Mononuclear cell (primary cell): ENCODE results near the gene LTBP2. TPM values are rescaled to one million over a fixed set of nuclear protein-coding genes. Genes with fewer than 3 reads are reported as not detected.

Experiments used
- H3K27me3 ChIP-seq: 2 replicates; pipeline ENCODE4 v1.6.0; 2011; ENCODE audit warnings: low read length, control low read depth; ENCODE audit not compliant: insufficient read depth
- H3K4me1 ChIP-seq: 2 replicates; pipeline ENCODE4 v1.5.1; 2011; ENCODE audit warnings: mild to moderate bottlenecking, low read length, control low read depth; ENCODE audit not compliant: insufficient read depth
- H3K4me3 ChIP-seq: 2 replicates; pipeline ENCODE4 v1.5.1; 2011; ENCODE audit warnings: mild to moderate bottlenecking, low read length, moderate library complexity
- H3K9me3 ChIP-seq: 2 replicates; pipeline ENCODE4 v1.5.1; 2011; ENCODE audit warnings: low read depth, mild to moderate bottlenecking, control low read depth, low read length
- total RNA-seq: library from RNA; depleted of rRNA; stranded (reverse); fragments of >200 nt; gene quantifications from one replicate; pipeline ENCODE4 v1.2.3, GENCODE V29; 2012

LTBP2 gene
- 0.42 TPM for total RNA-seq

DNA sequence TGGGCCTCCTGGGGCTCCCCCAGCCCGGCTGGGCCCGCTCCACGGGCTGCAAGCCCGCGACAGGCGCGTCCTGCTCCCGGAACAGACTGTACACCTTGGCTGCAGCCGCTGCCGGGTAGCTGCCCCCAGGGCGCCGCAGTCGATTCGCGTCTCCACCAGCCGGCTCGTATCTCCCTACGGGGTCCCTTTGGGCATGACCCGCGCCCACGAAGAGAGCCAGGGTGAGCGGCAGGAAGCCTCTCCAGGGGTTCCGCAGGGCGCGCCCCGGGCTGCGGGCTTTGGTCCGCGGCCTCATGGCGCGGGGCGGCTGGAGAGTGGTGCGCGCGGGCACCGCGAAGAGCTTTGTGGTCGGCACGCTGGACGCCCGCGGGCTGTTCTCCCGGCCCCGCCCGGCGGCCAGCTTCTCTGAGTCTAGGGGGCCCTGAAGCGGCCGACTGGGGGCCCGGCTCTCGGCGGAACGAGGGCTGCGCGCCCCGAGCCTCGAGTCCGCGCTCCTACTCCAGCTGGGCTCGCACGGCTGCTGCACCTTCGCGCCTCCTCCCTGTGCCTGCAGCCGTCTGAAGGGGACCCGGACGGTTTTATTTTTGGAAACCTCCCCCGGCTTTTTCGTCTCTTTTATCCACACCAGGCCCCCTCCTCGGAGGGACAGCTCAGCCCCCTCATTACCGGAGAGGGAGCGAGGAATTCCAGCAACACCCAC is at the start of gene LTBP2:
LTBP2 (minus strand) TSS at position 588 of the 700 bp plus-strand sequence; CDS start at position 295, 293 bp downstream.
- Histone ChIP-seq H3K4me3 (peak within 1 kb of the TSS; percentile 51), H3K4me1 (peaks cover 47% of the 10 kb centered on the region), H3K9me3 (no peaks in the 10 kb centered on the region), H3K27me3 (peaks cover 14% of the 10 kb centered on the region)

DNA sequence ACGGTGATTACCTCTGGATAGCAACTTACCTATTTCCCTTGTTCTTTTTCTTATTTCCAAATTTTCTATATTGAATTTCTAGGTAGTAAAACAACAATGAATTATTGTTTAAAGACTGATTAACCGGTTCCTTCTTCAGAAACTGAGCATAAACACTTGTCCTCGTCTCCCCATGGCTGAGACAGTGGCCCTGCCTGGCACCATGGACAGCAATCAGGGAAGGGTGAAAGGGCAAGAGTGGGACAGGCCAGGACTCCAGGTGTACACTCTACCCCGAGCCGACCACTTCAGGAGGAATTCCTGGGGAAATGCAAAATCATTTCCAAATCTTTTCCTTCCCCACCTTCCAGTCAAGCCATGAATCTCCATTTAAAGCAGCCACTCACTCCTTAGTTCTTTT is 48.8 kb upstream of the LTBP2 start:
- H3K9me3 ChIP-seq, result no peaks in the 10 kb centered on the region

GRCh38 chr14:74660167-74660566 is 48.1 kb upstream of the LTBP2 start:
- Histone ChIP-seq H3K9me3 (no peaks in the 10 kb centered on the region), H3K4me1 (no peaks in the 10 kb centered on the region), H3K4me3 (no peak overlapping the region), H3K27me3 (no peaks in the 10 kb centered on the region)

More for the DNA sequence above, 48.8 kb upstream of the LTBP2 start:
- Histone ChIP-seq H3K4me1 (no peaks in the 10 kb centered on the region), H3K4me3 (no peak overlapping the region), H3K27me3 (no peaks in the 10 kb centered on the region)

DNA sequence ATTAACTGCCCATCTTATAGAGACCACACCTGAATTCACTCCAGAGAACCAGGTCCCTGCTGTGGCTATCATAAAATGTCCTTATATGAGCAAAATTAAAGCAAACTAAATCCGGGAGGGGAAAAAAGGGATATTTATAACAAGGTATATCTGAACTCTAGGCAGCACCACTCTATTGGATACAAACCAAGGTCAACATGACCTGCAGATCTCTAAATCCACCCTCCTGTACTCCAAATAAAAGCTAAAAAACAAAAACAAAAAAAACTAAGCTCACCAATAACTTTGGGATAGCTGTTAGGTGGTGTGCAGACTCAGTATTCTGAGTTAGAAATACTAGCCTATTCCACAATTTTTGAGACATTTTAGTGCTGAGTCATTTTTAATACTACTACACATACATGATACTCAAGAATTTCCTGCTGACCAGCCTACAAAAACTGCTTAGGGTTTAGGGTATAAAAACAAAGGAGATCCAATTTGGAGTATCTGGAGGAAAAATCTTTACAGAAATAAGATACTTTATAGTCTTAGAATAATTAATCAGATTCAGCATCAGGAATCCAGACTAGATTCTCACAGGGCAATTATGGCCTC is 46.6 kb upstream of the LTBP2 start:
- Histone ChIP-seq H3K27me3 (no peaks in the 10 kb centered on the region), H3K4me3 (no peak overlapping the region), H3K9me3 (no peaks in the 10 kb centered on the region), H3K4me1 (no peaks in the 10 kb centered on the region)

DNA sequence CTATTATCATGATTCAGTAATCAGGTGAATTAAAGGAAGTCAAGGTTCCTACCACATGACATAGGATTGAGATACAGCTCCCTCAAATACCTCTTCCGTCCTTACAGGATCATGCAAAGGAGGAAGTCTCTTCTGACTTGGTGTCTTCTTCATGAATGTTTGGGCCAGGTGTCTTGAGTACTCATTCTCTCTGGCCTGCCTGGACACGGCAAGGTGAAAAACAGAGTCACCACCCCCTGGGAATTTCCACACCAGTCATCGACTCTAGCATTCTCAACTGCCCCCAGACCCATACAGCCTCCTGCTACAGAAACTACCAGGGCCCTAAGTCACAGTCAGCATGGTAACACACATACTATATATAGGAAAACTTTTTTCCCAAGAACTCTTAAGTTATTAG is 44.9 kb upstream of the LTBP2 start:
- Histone ChIP-seq H3K27me3 (no peaks in the 10 kb centered on the region), H3K9me3 (no peaks in the 10 kb centered on the region), H3K4me1 (no peaks in the 10 kb centered on the region), H3K4me3 (no peak overlapping the region)

- peaks cover 7% of the 10 kb centered on the region for H3K4me1 ChIP-seq
- H3K9me3 ChIP-seq, result no peaks in the 10 kb centered on the region
- no peak overlapping the region for H3K4me3 ChIP-seq
- no peaks in the 10 kb centered on the region for H3K27me3 ChIP-seq
Measured at GRCh38 chr14:74655599-74656395, 43.8 kb upstream of the LTBP2 start.

DNA sequence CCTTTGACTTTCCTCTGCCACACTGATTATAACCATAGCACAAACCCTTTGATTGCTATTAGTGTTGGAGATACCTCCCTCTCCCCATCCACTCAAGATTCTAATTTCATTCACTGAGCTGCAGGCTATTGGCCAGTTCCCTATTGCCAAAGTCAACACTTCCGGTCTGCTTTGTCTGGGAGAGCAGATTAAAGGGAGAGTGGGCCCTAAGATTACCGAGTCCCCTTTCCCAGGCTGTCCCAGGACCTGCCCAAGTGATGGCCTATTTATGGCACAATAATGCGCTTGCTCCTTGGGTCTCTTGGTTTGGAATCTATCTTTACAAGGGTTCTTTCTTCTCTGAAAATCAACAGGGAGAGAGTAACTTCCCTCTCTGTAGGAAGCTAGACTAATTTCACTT is 42.9 kb upstream of the LTBP2 start:
- H3K4me3 ChIP-seq, result no peak overlapping the region
- peaks cover 8% of the 10 kb centered on the region for H3K4me1 ChIP-seq
- no peaks in the 10 kb centered on the region for H3K9me3 ChIP-seq
- no peaks in the 10 kb centered on the region for H3K27me3 ChIP-seq

- H3K4me1 ChIP-seq, result peaks cover 8% of the 10 kb centered on the region
- H3K27me3 ChIP-seq, result no peaks in the 10 kb centered on the region
- no peak overlapping the region for H3K4me3 ChIP-seq
- no peaks in the 10 kb centered on the region for H3K9me3 ChIP-seq
Measured at GRCh38 chr14:74653386-74654138, 41.5 kb upstream of the LTBP2 start.

- Histone ChIP-seq H3K4me3 (no peak overlapping the region), H3K27me3 (no peaks in the 10 kb centered on the region), H3K4me1 (peaks cover 8% of the 10 kb centered on the region), H3K9me3 (no peaks in the 10 kb centered on the region)
Measured at GRCh38 chr14:74652541-74652940, 40.5 kb upstream of the LTBP2 start.

DNA sequence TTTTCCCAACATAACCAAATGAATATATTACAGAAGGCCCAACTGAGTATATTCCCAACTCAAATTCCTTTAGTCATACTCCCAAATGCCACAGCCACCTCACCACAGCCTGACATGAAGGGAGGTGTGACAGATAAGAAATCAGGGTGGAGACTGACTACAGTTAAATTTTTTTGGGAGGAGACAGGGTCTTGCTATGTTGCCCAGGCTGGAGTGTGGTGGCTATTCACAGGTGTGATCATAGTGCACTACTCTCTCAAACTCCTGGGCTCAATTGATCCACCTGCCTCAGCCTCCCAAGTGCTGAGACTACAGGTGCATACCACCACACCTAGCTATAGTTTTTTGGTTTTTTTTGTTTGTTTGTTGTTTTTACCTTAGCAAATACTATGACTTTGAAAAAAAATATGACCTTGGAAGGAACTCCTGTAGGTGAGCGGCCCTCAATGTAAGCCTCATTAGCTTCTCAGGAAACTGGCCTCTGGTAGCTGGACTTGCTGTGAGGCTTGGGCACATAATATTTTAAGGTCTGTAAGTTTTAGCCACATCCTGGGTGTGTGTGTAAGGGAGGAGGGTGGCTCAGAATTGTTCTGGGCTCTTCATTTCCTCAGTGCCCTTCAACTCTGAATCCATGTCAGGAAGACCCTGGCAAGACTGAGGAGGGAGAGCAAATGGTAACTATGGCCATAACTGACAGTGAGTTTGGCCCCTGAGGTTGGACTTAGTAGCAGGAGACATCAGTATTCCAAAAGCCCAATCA is 39.1 kb upstream of the LTBP2 start:
- Histone ChIP-seq H3K27me3 (no peaks in the 10 kb centered on the region), H3K4me1 (peaks cover 8% of the 10 kb centered on the region), H3K4me3 (no peak overlapping the region), H3K9me3 (no peaks in the 10 kb centered on the region)

- no peaks in the 10 kb centered on the region for H3K9me3 ChIP-seq
Measured at GRCh38 chr14:74649673-74650072, 37.6 kb upstream of the LTBP2 start.

DNA sequence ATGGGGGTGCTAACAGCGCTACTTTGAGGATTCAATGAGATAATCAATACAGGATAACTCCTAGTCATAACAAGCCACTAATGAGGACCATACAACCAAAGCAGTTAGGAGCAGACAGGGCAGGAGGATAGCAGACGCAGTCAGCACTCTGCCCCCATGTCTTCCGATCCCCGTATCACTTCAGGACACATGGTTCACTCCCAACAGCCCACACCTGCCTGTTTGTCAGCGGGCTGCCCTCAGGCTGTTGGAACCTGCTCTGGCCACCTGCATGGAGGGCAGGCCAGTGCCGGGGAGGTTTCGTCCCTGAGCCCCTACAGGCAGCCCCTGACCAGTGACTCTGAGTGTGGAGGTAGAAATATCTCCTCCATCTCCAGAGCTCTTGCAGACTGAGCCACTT is 37.1 kb upstream of the LTBP2 start:
- Histone ChIP-seq H3K27me3 (no peaks in the 10 kb centered on the region), H3K4me1 (peaks cover 8% of the 10 kb centered on the region), H3K4me3 (no peak overlapping the region), H3K9me3 (no peaks in the 10 kb centered on the region)

More at GRCh38 chr14:74649673-74650072, 37.6 kb upstream of the LTBP2 start:
- H3K27me3 ChIP-seq, result no peaks in the 10 kb centered on the region
- no peak overlapping the region for H3K4me3 ChIP-seq
- peaks cover 8% of the 10 kb centered on the region for H3K4me1 ChIP-seq

DNA sequence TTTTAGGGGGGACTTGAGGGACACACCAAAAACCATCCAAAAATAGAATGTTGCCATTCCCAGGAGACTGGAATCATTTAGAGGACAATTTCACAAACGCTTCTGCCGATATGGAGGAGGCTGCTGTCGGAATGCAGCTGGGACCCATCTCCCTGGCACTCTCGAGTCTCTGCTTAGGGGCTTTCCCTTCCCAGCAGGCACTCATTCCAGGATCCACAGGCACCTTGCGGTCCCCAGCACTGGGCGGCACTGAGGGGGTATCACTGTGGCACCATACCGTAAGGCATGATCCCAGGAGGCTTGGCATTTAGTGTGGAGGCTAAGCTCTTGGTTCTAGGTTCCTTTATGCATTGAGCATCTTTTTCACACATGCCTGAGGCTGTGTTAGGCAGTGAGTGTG is 36.6 kb upstream of the LTBP2 start:
- Histone ChIP-seq H3K4me1 (peaks cover 8% of the 10 kb centered on the region), H3K9me3 (no peaks in the 10 kb centered on the region), H3K4me3 (no peak overlapping the region), H3K27me3 (no peaks in the 10 kb centered on the region)

GRCh38 chr14:74647678-74648461 is 35.8 kb upstream of the LTBP2 start:
- no peaks in the 10 kb centered on the region for H3K9me3 ChIP-seq
- peaks cover 8% of the 10 kb centered on the region for H3K4me1 ChIP-seq
- no peak overlapping the region for H3K4me3 ChIP-seq
- no peaks in the 10 kb centered on the region for H3K27me3 ChIP-seq
